A549 treated with AZD9567 at 1 μM for 4 hours (cell line): ENCODE measurements around the gene KCNJ3. TPM values are rescaled to one million over a fixed set of nuclear protein-coding genes. Genes with fewer than 3 reads are reported as not detected.

Experiments
- total RNA-seq: library from RNA; stranded (reverse); fragments of 200-300 nt; extraction: Qiagen RNA extraction; gene quantifications from 5 replicates; pipeline ENCODE4 v1.2.3, GENCODE V29; 2022; ENCODE audit not compliant: insufficient read depth

KCNJ3 gene, protein sequence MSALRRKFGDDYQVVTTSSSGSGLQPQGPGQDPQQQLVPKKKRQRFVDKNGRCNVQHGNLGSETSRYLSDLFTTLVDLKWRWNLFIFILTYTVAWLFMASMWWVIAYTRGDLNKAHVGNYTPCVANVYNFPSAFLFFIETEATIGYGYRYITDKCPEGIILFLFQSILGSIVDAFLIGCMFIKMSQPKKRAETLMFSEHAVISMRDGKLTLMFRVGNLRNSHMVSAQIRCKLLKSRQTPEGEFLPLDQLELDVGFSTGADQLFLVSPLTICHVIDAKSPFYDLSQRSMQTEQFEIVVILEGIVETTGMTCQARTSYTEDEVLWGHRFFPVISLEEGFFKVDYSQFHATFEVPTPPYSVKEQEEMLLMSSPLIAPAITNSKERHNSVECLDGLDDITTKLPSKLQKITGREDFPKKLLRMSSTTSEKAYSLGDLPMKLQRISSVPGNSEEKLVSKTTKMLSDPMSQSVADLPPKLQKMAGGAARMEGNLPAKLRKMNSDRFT
- not detected in 5 replicates for total RNA-seq

DNA sequence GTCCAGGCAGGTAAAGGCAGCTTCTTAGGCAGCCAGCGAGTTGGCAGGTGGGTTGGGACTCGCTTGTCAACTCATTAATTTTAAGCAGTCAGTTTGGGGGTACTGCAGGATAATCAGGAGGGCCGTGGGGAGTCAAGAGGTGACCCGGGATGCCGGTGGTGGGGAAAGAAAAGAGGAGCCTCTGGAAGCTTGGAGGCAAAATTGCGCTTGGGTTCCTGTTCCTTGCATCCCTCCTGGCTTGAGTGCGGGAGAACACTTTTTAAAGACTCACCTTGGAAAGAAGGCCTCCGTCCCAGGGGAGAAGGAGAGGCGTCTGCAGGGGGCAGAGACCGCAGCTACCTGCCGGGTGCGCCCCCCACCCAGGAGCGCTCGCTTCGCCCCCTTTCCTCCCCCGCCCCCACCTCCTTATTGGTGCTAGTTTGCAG, at the start of gene KCNJ3:
KCNJ3 (plus strand) TSS at position 400 of the 425 bp plus-strand sequence. CDS start 81 bp downstream, outside the sequence.

